ENCODE measurements around the gene IPO11.
"Not testable (repeated sequence)": the region's sequence is repeated elsewhere in the genome, so short reads cannot be mapped to it uniquely, and the experiment has no call there.

IPO11 gene

GRCh38 chr5:62606878-62607277, 194.3 kb downstream of the IPO11 start:
- in situ Hi-C loops (cut with HindIII; ENCODE audit: low pct_unique_long_range_greater_than_20kb, low sequenced_read_pairs): no loop called here
- no peak for DNase-seq (ENCODE audit: low read depth in 1 of 2, low spot score in 1 of 2)

GRCh38 chr5:62607615-62608014, 195.1 kb downstream of the IPO11 start:
- in situ Hi-C loops (cut with HindIII; ENCODE audit: low pct_unique_long_range_greater_than_20kb, low sequenced_read_pairs): no loop called here
- no peak for TF ChIP-seq JUND (IDR thresholded peaks at IDR 0.05; ENCODE audit: low read depth)
- DNase-seq (ENCODE audit: low read depth in 1 of 2, low spot score in 1 of 2): no peak

More at GRCh38 chr5:62606878-62607277, 194.3 kb downstream of the IPO11 start:
- TF ChIP-seq JUND (IDR thresholded peaks at IDR 0.05; ENCODE audit: low read depth): no peak

- no peak for TF ChIP-seq JUND (IDR thresholded peaks at IDR 0.05; ENCODE audit: low read depth)
- no peak for DNase-seq (ENCODE audit: low read depth in 1 of 2, low spot score in 1 of 2)
- in situ Hi-C loops (cut with HindIII; ENCODE audit: low pct_unique_long_range_greater_than_20kb, low sequenced_read_pairs): no loop called here
Measured at GRCh38 chr5:62608529-62609511, 196.3 kb downstream of the IPO11 start.

- no peak for DNase-seq (ENCODE audit: low read depth in 1 of 2, low spot score in 1 of 2)
- TF ChIP-seq JUND (IDR thresholded peaks at IDR 0.05; ENCODE audit: low read depth): no peak
- in situ Hi-C loops (cut with HindIII; ENCODE audit: low pct_unique_long_range_greater_than_20kb, low sequenced_read_pairs): no loop called here
Measured at GRCh38 chr5:62614355-62614754, 201.8 kb downstream of the IPO11 start.

- no peak for DNase-seq (ENCODE audit: low read depth in 1 of 2, low spot score in 1 of 2)
- TF ChIP-seq JUND (IDR thresholded peaks at IDR 0.05; ENCODE audit: low read depth): no peak
- in situ Hi-C loops (cut with HindIII; ENCODE audit: low pct_unique_long_range_greater_than_20kb, low sequenced_read_pairs): no loop called here
Measured at GRCh38 chr5:62616615-62617277, 204.2 kb downstream of the IPO11 start.

GRCh38 chr5:62617943-62618342, 205.4 kb downstream of the IPO11 start:
- DNase-seq (ENCODE audit: low read depth in 1 of 2, low spot score in 1 of 2): no peak
- no peak for TF ChIP-seq JUND (IDR thresholded peaks at IDR 0.05; ENCODE audit: low read depth)
- in situ Hi-C loops (cut with HindIII; ENCODE audit: low pct_unique_long_range_greater_than_20kb, low sequenced_read_pairs): no loop called here

- in situ Hi-C loops (cut with HindIII; ENCODE audit: low pct_unique_long_range_greater_than_20kb, low sequenced_read_pairs): no loop called here
- no peak for TF ChIP-seq JUND (IDR thresholded peaks at IDR 0.05; ENCODE audit: low read depth)
- DNase-seq (ENCODE audit: low read depth in 1 of 2, low spot score in 1 of 2): no peak
Measured at GRCh38 chr5:62620761-62621160, 208.2 kb downstream of the IPO11 start.

- in situ Hi-C loops (cut with HindIII; ENCODE audit: low pct_unique_long_range_greater_than_20kb, low sequenced_read_pairs): no loop called here
- no peak for TF ChIP-seq JUND (IDR thresholded peaks at IDR 0.05; ENCODE audit: low read depth)
- DNase-seq (ENCODE audit: low read depth in 1 of 2, low spot score in 1 of 2): no peak
Measured at GRCh38 chr5:62621280-62621679, 208.7 kb downstream of the IPO11 start.

- in situ Hi-C loops (cut with HindIII; ENCODE audit: low pct_unique_long_range_greater_than_20kb, low sequenced_read_pairs): no loop called here
- no peak for DNase-seq (ENCODE audit: low read depth in 1 of 2, low spot score in 1 of 2)
- TF ChIP-seq JUND (IDR thresholded peaks at IDR 0.05; ENCODE audit: low read depth): no peak
Measured at GRCh38 chr5:62623271-62623670, 210.7 kb downstream of the IPO11 start.

- in situ Hi-C loops (cut with HindIII; ENCODE audit: low pct_unique_long_range_greater_than_20kb, low sequenced_read_pairs); DNase-seq (ENCODE audit: low read depth in 1 of 2, low spot score in 1 of 2): not testable (repeated sequence)
Measured at GRCh38 chr5:62624436-62624835, 211.9 kb downstream of the IPO11 start.

GRCh38 chr5:62626534-62626933, 214.0 kb downstream of the IPO11 start:
- in situ Hi-C loops (cut with HindIII; ENCODE audit: low pct_unique_long_range_greater_than_20kb, low sequenced_read_pairs): no loop called here
- no peak for DNase-seq (ENCODE audit: low read depth in 1 of 2, low spot score in 1 of 2)
- no peak for TF ChIP-seq JUND (IDR thresholded peaks at IDR 0.05; ENCODE audit: low read depth)

- TF ChIP-seq JUND (IDR thresholded peaks at IDR 0.05; ENCODE audit: low read depth): no peak
- no peak for DNase-seq (ENCODE audit: low read depth in 1 of 2, low spot score in 1 of 2)
- in situ Hi-C loops (cut with HindIII; ENCODE audit: low pct_unique_long_range_greater_than_20kb, low sequenced_read_pairs): no loop called here
Measured at GRCh38 chr5:62627121-62627520, 214.6 kb downstream of the IPO11 start.

- DNase-seq (ENCODE audit: low read depth in 1 of 2, low spot score in 1 of 2): no peak
- in situ Hi-C loops (cut with HindIII; ENCODE audit: low pct_unique_long_range_greater_than_20kb, low sequenced_read_pairs): no loop called here
- TF ChIP-seq JUND (IDR thresholded peaks at IDR 0.05; ENCODE audit: low read depth): no peak
Measured at GRCh38 chr5:62627901-62628300, 215.3 kb downstream of the IPO11 start.
